Ishikawa (cell line): Measurements from ENCODE around the gene ZCWPW1.
A peak's percentile ranks its signal among the peaks of the same experiment; 100 is the strongest.

Source experiments
- CEBPB ChIP-seq: IDR thresholded peaks from 2 replicates; pipeline ENCODE4 v1.6.1; 2012
- CREB1 ChIP-seq: IDR thresholded peaks from 2 replicates; pipeline ENCODE4 v1.6.1; 2012; ENCODE audit warnings: low read depth
- EGR1 ChIP-seq: IDR thresholded peaks from 2 replicates; pipeline ENCODE4 v1.6.1; 2012
- EP300 ChIP-seq: IDR thresholded peaks from 2 replicates; pipeline ENCODE4 v1.6.1; 2012; ENCODE audit warnings: borderline replicate concordance
- FOXM1 ChIP-seq: IDR thresholded peaks from 2 replicates; pipeline ENCODE4 v1.6.1; 2012; ENCODE audit warnings: low read depth, borderline replicate concordance
- NFIC ChIP-seq: IDR thresholded peaks from 2 replicates; pipeline ENCODE4 v1.6.1; 2012
- RAD21 ChIP-seq: IDR thresholded peaks from 2 replicates; pipeline ENCODE4 v1.6.1; 2012; ENCODE audit warnings: low read depth
- TAF1 ChIP-seq: IDR thresholded peaks from 2 replicates; pipeline ENCODE4 v1.6.1; 2012; ENCODE audit warnings: low read depth, mild to moderate bottlenecking
- TCF12 ChIP-seq: IDR thresholded peaks from 2 replicates; pipeline ENCODE4 v1.6.1; 2012; ENCODE audit warnings: low read depth
- TEAD4 ChIP-seq: IDR thresholded peaks from 2 replicates; pipeline ENCODE4 v1.6.1; 2012
- YY1 ChIP-seq: IDR thresholded peaks from 2 replicates; pipeline ENCODE4 v1.6.1; 2012; ENCODE audit warnings: low read depth
- ZBTB7A ChIP-seq: IDR thresholded peaks from 2 replicates; pipeline ENCODE4 v1.6.1; 2012; ENCODE audit warnings: low read depth
- TF ChIP-seq, protein P1 (sequence below): IDR thresholded peaks from 2 replicates; pipeline ENCODE4 v1.6.1; 2012; ENCODE audit warnings: low read depth, mild to moderate bottlenecking
- TF ChIP-seq, protein P2 (sequence below): IDR thresholded peaks from 2 replicates; pipeline ENCODE4 v1.6.1; 2012
- TF ChIP-seq, protein P3 (sequence below): IDR thresholded peaks from 2 replicates; pipeline ENCODE4 v1.6.1; 2012

The ZCWPW1 gene

DNA sequence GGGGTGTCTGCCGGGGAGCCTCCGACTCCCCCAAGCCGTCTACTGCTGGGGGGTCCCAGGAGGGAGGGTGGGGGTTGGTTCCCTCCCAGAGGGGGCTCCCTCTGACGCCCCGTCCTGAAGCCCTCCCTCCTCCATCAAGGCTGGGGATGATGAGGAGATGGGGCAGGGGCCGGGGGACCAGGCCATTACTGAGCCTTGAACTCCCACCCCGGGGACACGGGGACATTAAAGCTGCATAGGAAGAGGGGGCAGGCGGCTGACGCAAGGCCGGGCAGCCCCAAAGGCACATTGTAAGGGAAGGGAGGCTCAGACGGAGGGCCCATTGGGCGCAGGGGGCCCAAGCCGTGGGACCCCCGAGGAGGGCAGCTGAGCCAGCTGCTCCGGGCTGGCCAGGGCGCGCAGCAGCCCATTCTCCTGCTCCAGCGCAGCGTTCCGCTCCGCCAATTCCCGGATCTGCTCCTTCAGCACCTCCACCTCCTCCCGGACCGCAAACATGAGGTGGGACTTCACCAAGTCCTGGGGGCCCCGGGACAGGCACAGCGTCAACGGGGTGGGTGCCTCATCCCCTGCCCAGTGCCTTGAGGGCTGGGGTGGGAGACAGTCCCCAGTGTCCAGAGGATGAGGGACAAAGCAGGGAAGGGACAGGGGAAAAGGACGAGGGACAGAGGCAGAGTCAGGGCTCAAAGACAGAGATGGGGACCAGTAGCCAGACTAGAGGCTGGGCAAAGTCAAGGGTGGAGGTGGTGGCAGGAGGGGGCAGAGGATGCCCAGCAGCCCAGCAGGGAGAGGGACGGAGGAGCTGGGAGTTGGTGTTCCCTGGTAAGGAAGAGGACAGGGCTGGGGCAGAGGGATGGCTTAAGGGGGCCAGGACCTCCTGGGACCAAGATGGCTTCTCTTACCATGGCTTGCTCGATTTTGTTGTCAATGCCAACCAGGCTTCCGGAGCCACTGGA is 38.4 kb upstream of the ZCWPW1 start:
- TF ChIP-seq, protein P1, sequence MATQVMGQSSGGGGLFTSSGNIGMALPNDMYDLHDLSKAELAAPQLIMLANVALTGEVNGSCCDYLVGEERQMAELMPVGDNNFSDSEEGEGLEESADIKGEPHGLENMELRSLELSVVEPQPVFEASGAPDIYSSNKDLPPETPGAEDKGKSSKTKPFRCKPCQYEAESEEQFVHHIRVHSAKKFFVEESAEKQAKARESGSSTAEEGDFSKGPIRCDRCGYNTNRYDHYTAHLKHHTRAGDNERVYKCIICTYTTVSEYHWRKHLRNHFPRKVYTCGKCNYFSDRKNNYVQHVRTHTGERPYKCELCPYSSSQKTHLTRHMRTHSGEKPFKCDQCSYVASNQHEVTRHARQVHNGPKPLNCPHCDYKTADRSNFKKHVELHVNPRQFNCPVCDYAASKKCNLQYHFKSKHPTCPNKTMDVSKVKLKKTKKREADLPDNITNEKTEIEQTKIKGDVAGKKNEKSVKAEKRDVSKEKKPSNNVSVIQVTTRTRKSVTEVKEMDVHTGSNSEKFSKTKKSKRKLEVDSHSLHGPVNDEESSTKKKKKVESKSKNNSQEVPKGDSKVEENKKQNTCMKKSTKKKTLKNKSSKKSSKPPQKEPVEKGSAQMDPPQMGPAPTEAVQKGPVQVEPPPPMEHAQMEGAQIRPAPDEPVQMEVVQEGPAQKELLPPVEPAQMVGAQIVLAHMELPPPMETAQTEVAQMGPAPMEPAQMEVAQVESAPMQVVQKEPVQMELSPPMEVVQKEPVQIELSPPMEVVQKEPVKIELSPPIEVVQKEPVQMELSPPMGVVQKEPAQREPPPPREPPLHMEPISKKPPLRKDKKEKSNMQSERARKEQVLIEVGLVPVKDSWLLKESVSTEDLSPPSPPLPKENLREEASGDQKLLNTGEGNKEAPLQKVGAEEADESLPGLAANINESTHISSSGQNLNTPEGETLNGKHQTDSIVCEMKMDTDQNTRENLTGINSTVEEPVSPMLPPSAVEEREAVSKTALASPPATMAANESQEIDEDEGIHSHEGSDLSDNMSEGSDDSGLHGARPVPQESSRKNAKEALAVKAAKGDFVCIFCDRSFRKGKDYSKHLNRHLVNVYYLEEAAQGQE: no peak
- TF ChIP-seq NFIC (no peak), TCF12 (no peak)
- TF ChIP-seq, protein P2, sequence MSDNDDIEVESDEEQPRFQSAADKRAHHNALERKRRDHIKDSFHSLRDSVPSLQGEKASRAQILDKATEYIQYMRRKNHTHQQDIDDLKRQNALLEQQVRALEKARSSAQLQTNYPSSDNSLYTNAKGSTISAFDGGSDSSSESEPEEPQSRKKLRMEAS: no peak

DNA sequence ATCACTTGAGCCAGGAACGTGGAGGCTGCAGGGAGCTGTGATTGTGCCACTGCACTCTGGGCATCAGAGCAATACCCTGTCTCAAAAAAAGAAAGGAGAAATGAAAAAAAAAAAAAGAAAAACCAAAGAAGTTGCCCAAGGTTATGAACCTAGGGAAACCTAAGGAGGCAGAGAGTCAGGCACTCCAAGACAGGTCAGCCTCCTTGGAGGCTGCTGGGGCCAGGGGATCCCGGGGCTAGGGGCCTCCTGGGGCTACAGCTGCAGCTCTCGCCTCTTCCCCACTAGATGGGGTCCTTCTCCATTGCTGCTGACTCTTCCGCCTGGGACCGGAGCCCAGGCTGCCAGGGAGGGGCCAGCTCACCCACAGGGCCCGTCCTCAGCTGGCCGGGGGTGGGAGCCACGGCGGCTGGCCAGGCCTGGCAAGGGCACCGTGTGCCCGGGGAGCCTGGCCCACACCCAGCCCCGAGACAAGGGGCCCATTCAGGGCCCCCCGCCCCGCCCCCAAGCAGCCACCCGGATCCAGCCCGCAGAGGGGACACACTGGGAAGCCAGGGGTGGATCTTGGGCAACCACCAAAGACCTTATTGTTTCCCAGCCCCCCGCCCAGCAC is 37.3 kb upstream of the ZCWPW1 start:
- TF ChIP-seq CREB1 (no peak), TAF1 (no peak), TCF12 (peak; percentile 31; the same call in 1 of the 2 replicates), TEAD4 (no peak), YY1 (no peak), RAD21 (peak; percentile 69), ZBTB7A (peak; percentile 86), NFIC (peak; percentile 64), CEBPB (no peak), EGR1 (0 out of 2 replicates have a peak, but pooled peaks have one; percentile 12), FOXM1 (no peak), EP300 (no peak)
- TF ChIP-seq, protein P1: no peak
- TF ChIP-seq, protein P2: 0 out of 2 replicates have a peak, but pooled peaks have one; percentile 24
- TF ChIP-seq, protein P3, sequence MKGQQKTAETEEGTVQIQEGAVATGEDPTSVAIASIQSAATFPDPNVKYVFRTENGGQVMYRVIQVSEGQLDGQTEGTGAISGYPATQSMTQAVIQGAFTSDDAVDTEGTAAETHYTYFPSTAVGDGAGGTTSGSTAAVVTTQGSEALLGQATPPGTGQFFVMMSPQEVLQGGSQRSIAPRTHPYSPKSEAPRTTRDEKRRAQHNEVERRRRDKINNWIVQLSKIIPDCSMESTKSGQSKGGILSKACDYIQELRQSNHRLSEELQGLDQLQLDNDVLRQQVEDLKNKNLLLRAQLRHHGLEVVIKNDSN: no peak

DNA sequence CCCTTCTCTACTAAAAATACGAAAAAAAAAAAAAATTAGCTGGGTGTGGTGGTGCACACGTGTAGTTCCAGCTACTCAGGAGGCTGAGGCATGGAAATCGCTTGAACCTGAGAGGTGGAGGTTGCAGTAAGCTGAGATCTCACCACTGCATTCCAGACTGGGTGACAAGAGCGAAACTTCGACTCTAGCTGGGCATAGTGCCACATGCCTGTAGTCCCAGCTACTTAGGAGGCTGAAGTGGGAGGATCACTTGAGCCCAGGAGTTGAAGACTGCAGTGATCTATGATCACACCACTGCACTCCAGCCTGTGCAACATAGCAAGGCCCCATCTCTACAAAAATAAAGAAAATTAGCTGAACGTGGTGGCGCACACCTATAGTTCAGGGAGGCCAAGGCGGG is 36.8 kb upstream of the ZCWPW1 start:
- TF ChIP-seq EGR1 (no peak), CREB1 (no peak), TCF12 (no peak), CEBPB (no peak), RAD21 (no peak)
- TF ChIP-seq, protein P2: no peak

DNA sequence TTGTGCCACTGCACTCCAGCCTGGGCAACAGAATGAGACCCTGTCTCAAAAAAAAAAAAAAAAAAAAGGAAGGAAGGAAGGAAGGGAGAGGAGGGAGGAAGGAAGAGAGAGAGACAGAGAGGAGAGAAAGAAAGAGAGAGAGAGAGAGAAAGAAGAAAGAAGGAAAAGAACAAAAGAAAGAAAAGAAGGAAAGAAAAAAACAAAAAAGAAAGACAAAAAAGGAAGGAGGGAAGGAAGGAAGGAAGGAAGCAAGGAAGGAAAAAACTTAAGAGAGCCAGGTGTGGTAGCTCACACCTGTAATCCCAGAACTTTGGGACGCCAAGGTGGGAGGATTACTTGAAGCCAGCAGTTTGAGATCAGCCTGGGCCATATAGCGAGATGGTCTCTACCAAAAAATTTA is 36.3 kb upstream of the ZCWPW1 start:
- TF ChIP-seq YY1 (no peak), ZBTB7A (no peak), FOXM1 (no peak), EGR1 (no peak), TEAD4 (no peak), EP300 (no peak), RAD21 (no peak), TCF12 (no peak), CREB1 (no peak), TAF1 (no peak), NFIC (no peak), CEBPB (no peak)
- TF ChIP-seq, protein P3: no peak
- TF ChIP-seq, protein P1: no peak
- TF ChIP-seq, protein P2: no peak
